ENCODE data around the gene DLX3.

GRCh38 chr17:49971199-49971847 lies 23.7 kb downstream of the DLX3 start:
- TF ChIP-seq RAD21 (IDR thresholded peaks at IDR 0.05) = no peak
- no peak for TF ChIP-seq REST (IDR thresholded peaks at IDR 0.05)
- TF ChIP-seq TAF1 (conservative IDR thresholded peaks at IDR 0.05) = no peak
- no peak for TF ChIP-seq CTCF (IDR thresholded peaks at IDR 0.05; ENCODE audit: low read depth, low read length, missing input control)
- TF ChIP-seq SP1 (IDR thresholded peaks at IDR 0.05) = no peak
- no peak for TF ChIP-seq RXRA (IDR thresholded peaks at IDR 0.05)
- no peak for TF ChIP-seq MAX (IDR thresholded peaks at IDR 0.05)
- no peak for TF ChIP-seq GABPA (IDR thresholded peaks at IDR 0.05 in 1 of 2, conservative IDR thresholded peaks at IDR 0.05 in 1 of 2)
- no peak for TF ChIP-seq FOXA1 (IDR thresholded peaks at IDR 0.05)
- no peak for TF ChIP-seq ATF3 (IDR thresholded peaks at IDR 0.05)
- TF ChIP-seq YY1 (IDR thresholded peaks at IDR 0.05) = no peak
- no peak for TF ChIP-seq JUND (IDR thresholded peaks at IDR 0.05)
